K562 (cell line): ENCODE measurements around the gene APBA2. TPM values are rescaled to one million over a fixed set of nuclear protein-coding genes. Genes with fewer than 3 reads are reported as not detected.

Source experiments
- BCLAF1 ChIP-seq, 2 experiments: fragments of 450-650 bp in 1 of 2; IDR thresholded peaks; 2 replicates each; pipeline ENCODE4 v1.6.1; 2011 to 2017; ENCODE audit warnings: low read depth in 2 of 2, antibody characterized with exemption in 1 of 2, borderline replicate concordance in 1 of 2, low read length in 1 of 2, mild to moderate bottlenecking in 1 of 2, mixed read lengths in 1 of 2; ENCODE audit not compliant: control insufficient read depth in 1 of 2
- C11orf30 ChIP-seq: fragments of 450-650 bp; IDR thresholded peaks from 2 replicates; pipeline ENCODE4 v1.6.1; 2016; ENCODE audit warnings: low read depth, mild to moderate bottlenecking
- ESRRA ChIP-seq: fragments of 450-650 bp; IDR thresholded peaks from 2 replicates; pipeline ENCODE4 v1.6.1; 2014; ENCODE audit warnings: low read depth, mild to moderate bottlenecking, moderate library complexity, borderline replicate concordance
- ETS1 ChIP-seq: conservative IDR thresholded peaks from 2 replicates; pipeline ENCODE4 v1.6.1; 2011; ENCODE audit warnings: low read depth, mild to moderate bottlenecking, low read length; ENCODE audit not compliant: control insufficient read depth
- HMG20A ChIP-seq: fragments of 450-650 bp; formaldehyde crosslinking; conservative IDR thresholded peaks from 2 replicates; pipeline ENCODE4 v1.4.0; 2020; ENCODE audit warnings: mild to moderate bottlenecking, mixed read lengths
- JUND ChIP-seq, 2 experiments: IDR thresholded peaks; 2 replicates in 1 of 2; 3 replicates in 1 of 2; pipeline ENCODE4 v1.6.1; 2011; ENCODE audit warnings: borderline replicate concordance in 2 of 2, low read depth in 2 of 2, low read length in 2 of 2, improper control_type of control experiment in 1 of 2, missing biosample characterization in 1 of 2, missing genetic modification characterization in 1 of 2, missing genetic modification reagents in 1 of 2
- MTA2 ChIP-seq: fragments of 450-650 bp; IDR thresholded peaks from 2 replicates; pipeline ENCODE4 v1.6.1; 2016; ENCODE audit warnings: low read depth
- RAD21 ChIP-seq, 2 experiments: fragments of 250-450 bp in 1 of 2; fragments of 450-650 bp in 1 of 2; sonication (Bioruptor Pico) in 1 of 2; formaldehyde crosslinking in 1 of 2; IDR thresholded peaks in 1 of 2; conservative IDR thresholded peaks in 1 of 2; 2 replicates each; pipeline versions ENCODE4 v1.4.0 to v1.8.0; 2020 to 2022; ENCODE audit warnings: mild to moderate bottlenecking in 2 of 2, moderate library complexity in 1 of 2
- SAFB2 ChIP-seq: fragments of 200-400 bp; formaldehyde crosslinking; IDR thresholded peaks from 2 replicates; pipeline ENCODE4 v1.6.1; 2018; ENCODE audit warnings: borderline replicate concordance, low read length, low read depth, moderate library complexity; ENCODE audit not compliant: severe bottlenecking
- SREBF1 ChIP-seq: fragments of 150-350 bp; IDR thresholded peaks from 2 replicates; pipeline ENCODE4 v1.6.1; 2014; ENCODE audit warnings: antibody characterized with exemption, low read depth, low read length, borderline replicate concordance
- TAF1 ChIP-seq: IDR thresholded peaks from 2 replicates; pipeline ENCODE4 v1.6.1; 2011; ENCODE audit warnings: mild to moderate bottlenecking, low read length, moderate library complexity; ENCODE audit not compliant: insufficient read depth, control insufficient read depth, severe bottlenecking; ENCODE audit errors: extremely low read depth
- TBP ChIP-seq: optimal IDR thresholded peaks from 2 replicates; pipeline ENCODE3; 2011; ENCODE audit warnings: low read depth, low read length, improper control_type of control experiment
- U2AF1 ChIP-seq: fragments of 200-400 bp; formaldehyde crosslinking; optimal IDR thresholded peaks from 2 replicates; pipeline ENCODE3; 2017; ENCODE audit warnings: mild to moderate bottlenecking, low read depth, low read length, moderate library complexity
- ZEB2 ChIP-seq: fragments of 450-650 bp; IDR thresholded peaks from 2 replicates; pipeline ENCODE4 v1.6.1; 2016
- ZFX ChIP-seq: sonication (generic); formaldehyde crosslinking; IDR thresholded peaks from 2 replicates; pipeline ENCODE4 v1.8.0; 2022; ENCODE audit warnings: mild to moderate bottlenecking, missing genetic modification reagents, moderate library complexity
- ZNF24 ChIP-seq: fragments of 450-650 bp; IDR thresholded peaks from 2 replicates; pipeline ENCODE4 v1.6.1; 2016
- ZNF41 ChIP-seq: fragments of 250-450 bp; sonication (Bioruptor Pico); conservative IDR thresholded peaks from 2 replicates; pipeline ENCODE4 v1.4.0; 2020; ENCODE audit warnings: mild to moderate bottlenecking
- ZNF592 ChIP-seq: fragments of 450-650 bp; IDR thresholded peaks from 2 replicates; pipeline ENCODE4 v1.6.1; 2017; ENCODE audit warnings: antibody characterized with exemption, mild to moderate bottlenecking
- polyA plus RNA-seq, 8 experiments: library from polyadenylated mRNA; depleted of rRNA in 4 of 8; stranded (reverse) in 5 of 8; unstranded in 3 of 8; fragments of >200 nt; fragmentation: Nextera tagmentation in 2 of 8; fragmentation: Illumina TruSeq in 1 of 8; extraction: Ambion mirVana in 2 of 8; extraction: Trizol in 1 of 8; gene quantifications; 2 replicates each; pipeline versions ENCODE4 v1.2.1 to v1.2.3, GENCODE V29; 2011 to 2014; ENCODE audit warnings: inconsistent platforms in 1 of 8, missing spikeins in 1 of 8
- total RNA-seq, 7 experiments: library from RNA; depleted of rRNA in 6 of 7; stranded (reverse); fragments of >200 nt in 6 of 7; fragmentation: Illumina TruSeq in 2 of 7; extraction: Trizol in 2 of 7; gene quantifications; 2 replicates each; pipeline versions ENCODE4 v1.2.1 to v1.2.3, GENCODE V29; 2011 to 2021; ENCODE audit warnings: low replicate concordance in 1 of 7

The APBA2 gene
- total and polyA plus RNA-seq, 9 of the 15 experiments (the other 6 are each of a cell fraction or from before 2014, with no cell fraction given): 0.24 to 40.9 (median 25.2) TPM

GRCh38 chr15:28885630-28886430 lies at the start of gene APBA2 (continued):
- TF ChIP-seq ETS1 (no peak), ZNF592 (peak; percentile 54; the same call in 1 of the 2 replicates), ZFX (peak; percentile 81), ZNF41 (CRISPR knock-in tag) (no peak), ZEB2 (no peak), U2AF1 (peak; percentile 24), TBP (peak; percentile 25), HMG20A (CRISPR knock-in tag) (no peak), MTA2 (no peak), C11orf30 (no peak), SAFB2 (no peak), RAD21 (CRISPR knock-in tag; conservative IDR thresholded peaks at IDR 0.05 in 1 of 2, IDR thresholded peaks at IDR 0.05 in 1 of 2) (no peak; a peak in 1 of 4 replicates), ESRRA (no peak), TAF1 (peak; percentile 45), BCLAF1 (IDR thresholded peaks at IDR 0.05; ENCODE audit: borderline replicate concordance in 1 of 2, control insufficient read depth in 1 of 2, low read depth in 2 of 2, low read length in 1 of 2) (no peak), SREBF1 (no peak), JUND (IDR thresholded peaks at IDR 0.05; ENCODE audit: borderline replicate concordance, low read depth, low read length) (no peak), JUND (tag; IDR thresholded peaks at IDR 0.05; ENCODE audit: borderline replicate concordance, low read depth, low read length) (no peak), ZNF24 (peak; percentile 26; the same call in 1 of the 2 replicates)
